ENCODE data around the gene SNCB. TPM values are rescaled to one million over a fixed set of nuclear protein-coding genes. Genes with fewer than 3 reads are reported as not detected.

Gene SNCB
- total RNA-seq: not detected

GRCh38 chr5:176629853-176630680, at the start of gene SNCB, which contains the start of gene EIF4E1B:
Gene SNCB, minus strand, starts transcription at chr5:176630534. Its CDS starts 880 bp downstream, at chr5:176629654.
Gene EIF4E1B, plus strand, starts transcription at chr5:176630675. Its CDS starts 12,113 bp downstream, at chr5:176642788.
- Histone ChIP-seq H3K9me3 (no peaks in the 10 kb centered on the region), H3K4me1 (peaks cover 15% of the 10 kb centered on the region), H3K27me3 (peaks cover 0 to 26% of the 10 kb centered on the region in 2 donors), H3K4me3 (no peak within 1 kb of the TSS), H3K27ac (no peak within 1 kb of the TSS), H3K36me3 (replicated peaks in 1 of 2; ENCODE audit: insufficient read depth in 1 of 2, low read depth in 2 of 2) (no peaks in the 10 kb centered on the region)
- intact Hi-C loops (cut with DNase I): no loop called here
- no peak for TF ChIP-seq CTCF (IDR thresholded peaks at IDR 0.05)
- no peak for TF ChIP-seq POLR2A (IDR thresholded peaks at IDR 0.05)
- WGBS, 2 donors: 1 to 6% methylated on average over 6 to 93 of the region's 94 CpGs
- ATAC-seq (peak; percentile 43), DNase-seq (peak in 1 of 4 donors; percentile 52)

- Histone ChIP-seq H3K36me3 (replicated peaks in 1 of 2; ENCODE audit: insufficient read depth in 1 of 2, low read depth in 2 of 2) (no peaks in the 10 kb centered on the region), H3K4me1 (no peaks in the 10 kb centered on the region), H3K4me3 (no peak overlapping the region), H3K27me3 (no peaks in the 10 kb centered on the region), H3K9me3 (no peaks in the 10 kb centered on the region), H3K27ac (no peak overlapping the region)
- ATAC-seq (no peak), DNase-seq (no peak)
- intact Hi-C loops (cut with DNase I): no loop called here
- TF ChIP-seq POLR2A (IDR thresholded peaks at IDR 0.05) (no peak), CTCF (IDR thresholded peaks at IDR 0.05) (no peak)
- 30 to 64% methylated on average over 8 to 24 of the region's 31 CpGs for WGBS, 2 donors
Observed at GRCh38 chr5:176679365-176680225, 49.3 kb upstream of the SNCB start.

GRCh38 chr5:176678584-176678983, 48.2 kb upstream of the SNCB start:
- 70 to 72% methylated on average over 3 to 5 of the region's 5 CpGs for WGBS, 2 donors
- DNase-seq (no peak), ATAC-seq (no peak)
- Histone ChIP-seq H3K9me3 (no peaks in the 10 kb centered on the region), H3K27me3 (no peaks in the 10 kb centered on the region), H3K4me1 (no peaks in the 10 kb centered on the region), H3K27ac (no peak overlapping the region), H3K4me3 (no peak overlapping the region), H3K36me3 (replicated peaks in 1 of 2; ENCODE audit: insufficient read depth in 1 of 2, low read depth in 2 of 2) (no peaks in the 10 kb centered on the region)
- TF ChIP-seq CTCF (IDR thresholded peaks at IDR 0.05) (no peak), POLR2A (IDR thresholded peaks at IDR 0.05) (no peak)
- intact Hi-C loops (cut with DNase I): no loop called here

GRCh38 chr5:176677209-176677939, 47.0 kb upstream of the SNCB start:
- WGBS, 2 donors: 74 to 75% methylated on average over 9 to 12 of the region's 12 CpGs
- no peak overlapping the region for H3K27ac ChIP-seq
- ATAC-seq (no peak), DNase-seq (no peak)
- intact Hi-C loops (cut with DNase I): no loop called here
- no peaks in the 10 kb centered on the region for H3K9me3 ChIP-seq
- H3K36me3 ChIP-seq (replicated peaks in 1 of 2; ENCODE audit: insufficient read depth in 1 of 2, low read depth in 2 of 2): no peaks in the 10 kb centered on the region
- H3K4me3 ChIP-seq: no peak overlapping the region
- H3K27me3 ChIP-seq: no peaks in the 10 kb centered on the region
- no peak for TF ChIP-seq POLR2A (IDR thresholded peaks at IDR 0.05)
- TF ChIP-seq CTCF (IDR thresholded peaks at IDR 0.05): no peak
- H3K4me1 ChIP-seq: no peaks in the 10 kb centered on the region
